ENCODE measurements around the gene BRIP1.

The BRIP1 gene

GRCh38 chr17:61766520-61766919, 96.8 kb downstream of the BRIP1 start:
- Histone ChIP-seq H3K4me1 (ENCODE audit: low read depth, poor library complexity, severe bottlenecking) (no peaks in the 10 kb centered on the region), H3K4me2 (no peak overlapping the region), H3K9ac (no peak overlapping the region), H3K79me2 (ENCODE audit: insufficient read depth, low read depth) (no peaks in the 10 kb centered on the region), H3K36me3 (ENCODE audit: insufficient read depth) (no peaks in the 10 kb centered on the region), H3K27ac (no peak overlapping the region), H4K20me1 (ENCODE audit: insufficient read depth) (no peaks in the 10 kb centered on the region), H2AFZ (ENCODE audit: low read depth) (no peak overlapping the region), H3K27me3 (ENCODE audit: insufficient read depth, low read depth) (no peaks in the 10 kb centered on the region), H3K4me3 (IDR thresholded peaks at IDR 0.05; ENCODE audit: insufficient read depth, low read depth, low read length) (no peak overlapping the region)
- TF ChIP-seq CTCF (conservative IDR thresholded peaks at IDR 0.05; ENCODE audit: low read depth, low read length), result no peak

GRCh38 chr17:61764846-61765245, 98.5 kb downstream of the BRIP1 start:
- Histone ChIP-seq H3K4me1 (ENCODE audit: low read depth, poor library complexity, severe bottlenecking) (no peaks in the 10 kb centered on the region), H4K20me1 (ENCODE audit: insufficient read depth) (no peaks in the 10 kb centered on the region), H3K9ac (no peak overlapping the region), H2AFZ (ENCODE audit: low read depth) (no peak overlapping the region), H3K36me3 (ENCODE audit: insufficient read depth) (no peaks in the 10 kb centered on the region), H3K79me2 (ENCODE audit: insufficient read depth, low read depth) (no peaks in the 10 kb centered on the region), H3K4me3 (IDR thresholded peaks at IDR 0.05; ENCODE audit: insufficient read depth, low read depth, low read length) (no peak overlapping the region), H3K27me3 (ENCODE audit: insufficient read depth, low read depth) (no peaks in the 10 kb centered on the region), H3K4me2 (no peak overlapping the region), H3K27ac (no peak overlapping the region)
- TF ChIP-seq CTCF (conservative IDR thresholded peaks at IDR 0.05; ENCODE audit: low read depth, low read length), result no peak

- no peak overlapping the region for H2AFZ ChIP-seq (ENCODE audit: low read depth)
- no peak overlapping the region for H3K9ac ChIP-seq
- H3K27me3 ChIP-seq (ENCODE audit: insufficient read depth, low read depth), result no peaks in the 10 kb centered on the region
- H3K4me3 ChIP-seq (IDR thresholded peaks at IDR 0.05; ENCODE audit: insufficient read depth, low read depth, low read length), result no peak overlapping the region
- H3K79me2 ChIP-seq (ENCODE audit: insufficient read depth, low read depth), result no peaks in the 10 kb centered on the region
- TF ChIP-seq CTCF (conservative IDR thresholded peaks at IDR 0.05; ENCODE audit: low read depth, low read length), result no peak
- H3K4me2 ChIP-seq, result no peak overlapping the region
- no peak overlapping the region for H3K27ac ChIP-seq
- peaks cover 17% of the 10 kb centered on the region for H3K4me1 ChIP-seq (ENCODE audit: low read depth, poor library complexity, severe bottlenecking)
- H4K20me1 ChIP-seq (ENCODE audit: insufficient read depth), result no peaks in the 10 kb centered on the region
- H3K36me3 ChIP-seq (ENCODE audit: insufficient read depth), result no peaks in the 10 kb centered on the region
Measured at GRCh38 chr17:61761827-61762226, 101.5 kb downstream of the BRIP1 start.

- Histone ChIP-seq H3K27me3 (ENCODE audit: insufficient read depth, low read depth) (no peaks in the 10 kb centered on the region), H3K4me1 (ENCODE audit: low read depth, poor library complexity, severe bottlenecking) (peaks cover 24% of the 10 kb centered on the region), H3K9ac (no peak overlapping the region), H3K36me3 (ENCODE audit: insufficient read depth) (no peaks in the 10 kb centered on the region), H3K4me2 (no peak overlapping the region), H3K4me3 (IDR thresholded peaks at IDR 0.05; ENCODE audit: insufficient read depth, low read depth, low read length) (no peak overlapping the region), H3K27ac (no peak overlapping the region), H2AFZ (ENCODE audit: low read depth) (no peak overlapping the region), H4K20me1 (ENCODE audit: insufficient read depth) (no peaks in the 10 kb centered on the region), H3K79me2 (ENCODE audit: insufficient read depth, low read depth) (no peaks in the 10 kb centered on the region)
- no peak for TF ChIP-seq CTCF (conservative IDR thresholded peaks at IDR 0.05; ENCODE audit: low read depth, low read length)
Measured at GRCh38 chr17:61759362-61759761, 104.0 kb downstream of the BRIP1 start.

Data from KMS-11 (cell line).